ENCODE results near the gene TTN.
"Not testable (repeated sequence)": the region's sequence is repeated elsewhere in the genome, so short reads cannot be mapped to it uniquely, and the experiment has no call there.

Gene TTN

DNA sequence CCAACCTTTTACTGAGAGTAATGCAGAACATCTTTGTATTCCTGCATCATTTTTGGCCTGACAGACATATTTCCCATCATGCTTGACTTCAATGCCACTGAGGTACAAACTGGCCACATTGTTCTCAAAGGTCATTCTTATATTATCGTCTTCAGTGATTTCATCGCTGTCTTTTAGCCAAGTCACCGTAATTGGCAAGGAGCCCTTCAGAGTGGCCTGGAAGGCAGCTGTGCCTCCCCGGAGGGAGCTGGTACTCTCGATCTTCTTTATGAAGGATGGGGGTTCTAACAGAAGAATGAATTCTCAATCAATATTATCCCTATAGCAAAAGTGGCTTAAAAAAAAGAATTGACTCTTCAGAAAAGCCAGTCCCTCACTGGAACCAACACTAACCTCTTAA lies 75.9 kb downstream of the TTN start:
- no peak for DNase-seq

DNA sequence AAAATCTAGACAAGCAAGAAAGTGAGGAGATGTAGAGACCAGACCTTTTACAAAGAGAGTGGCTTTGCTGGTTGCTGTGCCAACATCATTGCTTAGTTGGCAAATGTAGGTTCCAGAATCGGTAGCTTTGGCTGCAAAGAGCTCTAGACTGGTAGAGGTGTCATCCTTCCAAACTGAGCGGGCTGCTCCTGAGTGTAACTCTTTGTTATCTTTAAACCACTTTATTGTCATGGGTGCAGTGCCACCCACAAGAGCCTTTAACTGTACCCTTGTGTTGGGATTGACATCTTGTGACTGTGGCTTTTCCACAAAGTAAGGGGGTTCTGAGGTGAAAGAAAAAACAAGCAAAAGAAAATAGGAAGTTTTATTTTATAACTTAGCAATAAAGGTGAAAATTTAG lies 77.2 kb downstream of the TTN start:
- DNase-seq = no peak

DNA sequence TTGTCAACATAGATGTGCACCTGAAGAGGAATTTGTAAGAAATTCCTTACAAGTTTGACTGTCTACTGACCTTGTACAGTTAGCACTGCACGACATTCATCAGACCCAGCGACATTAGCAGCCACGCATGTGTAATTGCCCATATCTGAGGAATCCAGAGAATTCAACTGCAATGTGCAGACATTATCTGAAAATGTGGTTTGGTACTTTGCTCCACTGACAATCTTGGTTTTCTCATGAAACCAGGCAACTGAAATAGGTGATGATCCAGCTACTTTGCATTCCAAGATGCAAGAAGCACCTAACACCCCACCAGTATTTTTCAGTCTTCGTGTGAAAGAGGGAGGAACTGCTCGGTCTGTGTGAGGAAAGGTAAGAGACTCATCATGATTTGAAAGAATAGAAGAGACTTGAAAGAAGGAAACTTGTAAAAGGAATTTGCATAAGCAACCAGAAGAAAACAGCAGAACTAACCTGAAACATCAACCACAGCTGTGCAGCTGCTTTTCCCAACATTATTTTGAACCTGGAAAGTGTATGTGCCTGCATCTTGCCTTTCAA lies 83.4 kb downstream of the TTN start:
- DNase-seq = no peak

DNA sequence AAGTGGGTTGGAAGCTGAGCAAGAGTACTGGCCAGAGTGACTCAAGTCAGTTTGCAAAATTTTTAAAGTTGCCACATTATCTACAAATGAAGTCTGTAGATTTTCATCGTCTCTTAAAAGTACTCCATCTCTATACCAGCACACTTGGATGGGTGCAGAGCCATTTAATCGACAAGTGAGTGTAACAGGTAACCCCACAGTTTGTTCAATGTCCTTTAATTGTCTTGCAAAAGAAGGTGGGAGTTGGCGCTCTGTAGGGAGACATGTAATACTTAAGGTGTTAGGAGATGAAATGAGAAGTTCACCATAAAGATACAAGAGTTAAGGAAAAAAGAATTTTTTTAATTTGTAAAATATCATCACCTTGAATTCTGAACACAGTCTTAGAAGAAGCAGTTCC lies 84.9 kb downstream of the TTN start:
- no peak for DNase-seq

DNA sequence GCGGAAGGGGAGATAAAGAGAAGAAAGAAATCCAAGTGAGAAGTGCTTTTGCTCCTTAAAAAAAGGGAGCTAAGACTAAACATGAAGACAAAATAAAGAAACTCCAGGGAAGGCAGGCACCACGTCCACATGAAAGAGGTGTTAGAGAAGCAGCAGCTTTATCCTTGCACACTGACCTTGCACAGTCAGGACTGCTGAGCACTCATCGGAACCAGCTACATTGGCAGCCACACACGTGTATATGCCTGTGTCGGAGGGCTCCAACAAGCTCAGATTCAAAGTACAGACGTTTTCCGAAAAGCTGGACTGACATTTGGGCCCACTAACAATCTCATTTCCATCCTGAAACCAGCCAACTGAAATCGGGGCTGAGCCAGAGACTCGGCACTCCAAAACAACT lies 88.2 kb downstream of the TTN start:
- no peak for DNase-seq

DNA sequence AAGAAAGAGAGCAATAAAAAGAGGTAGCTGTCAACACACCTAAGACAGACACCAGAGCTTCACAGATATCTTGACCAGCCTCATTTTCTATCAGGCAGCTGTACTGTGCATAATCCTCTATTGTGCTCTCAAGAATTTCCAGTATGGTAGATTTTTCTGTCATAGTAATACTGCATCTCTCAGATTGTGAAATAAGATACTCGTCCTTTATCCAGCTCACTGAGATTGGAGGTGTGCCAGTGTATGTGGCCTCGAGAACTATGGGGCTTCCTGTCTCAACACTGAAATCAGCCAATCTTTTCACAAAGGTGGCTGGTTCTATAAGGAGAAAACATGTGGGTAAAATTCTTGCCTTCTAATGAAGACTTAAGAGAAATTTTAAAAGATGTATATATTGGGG lies 88.9 kb downstream of the TTN start:
- no peak for DNase-seq

DNA sequence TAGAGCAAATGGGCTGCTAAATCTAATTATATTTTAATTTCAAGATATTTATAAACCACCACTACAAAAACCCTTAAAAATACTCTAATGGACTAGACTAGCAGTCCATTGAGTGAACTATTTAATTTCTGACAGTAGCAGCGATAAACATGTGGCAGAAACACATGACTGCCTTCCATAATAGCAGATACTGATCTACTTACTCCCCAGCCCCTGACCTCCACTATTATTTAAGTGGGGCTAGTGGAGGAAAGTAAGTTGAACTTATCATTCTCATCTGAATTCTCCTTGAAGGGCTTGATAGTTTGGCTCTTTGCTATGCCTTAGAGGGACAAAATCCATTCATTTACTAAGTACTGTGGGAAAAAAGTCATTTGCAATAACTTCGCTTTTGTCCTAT lies 90.8 kb downstream of the TTN start:
- no peak for DNase-seq

DNA sequence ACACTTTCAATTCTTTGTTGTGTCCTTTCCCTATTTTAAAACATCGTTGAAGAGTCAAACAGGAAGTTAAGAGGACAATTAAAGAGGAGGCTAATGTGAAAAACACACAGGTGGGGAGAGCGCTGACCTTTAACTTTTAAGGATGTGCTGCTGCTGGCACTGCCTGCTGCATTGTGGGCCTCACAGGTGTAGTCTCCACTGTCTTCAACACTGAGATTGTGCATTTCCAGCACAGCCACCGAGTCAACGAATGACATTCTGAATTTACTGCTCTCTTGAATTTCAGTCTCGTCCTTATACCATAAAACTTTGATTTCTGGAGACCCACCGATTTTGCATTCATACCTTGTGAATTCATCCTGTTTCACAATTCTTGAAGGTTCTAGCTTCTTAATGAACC lies 91.9 kb downstream of the TTN start:
- no peak for DNase-seq

DNA sequence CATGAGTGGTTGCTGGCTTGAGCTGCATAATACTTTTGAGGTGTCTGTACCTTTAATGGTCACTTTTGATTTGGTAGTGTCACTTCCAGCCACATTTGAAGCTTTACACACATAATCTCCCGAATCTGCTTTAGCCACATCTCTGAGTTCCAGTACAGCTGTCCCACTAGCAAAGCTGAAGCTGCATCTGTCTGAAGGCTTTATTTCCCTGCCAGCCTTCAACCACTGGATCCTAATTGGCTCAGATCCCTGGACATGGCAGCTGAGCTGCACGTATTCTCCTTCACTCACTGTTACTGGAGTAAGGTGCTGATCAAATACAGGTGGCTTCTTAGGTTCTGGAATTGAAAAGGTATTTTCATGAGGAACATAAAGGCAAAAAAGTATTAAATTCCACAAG lies 99.7 kb downstream of the TTN start:
- no peak for DNase-seq

DNA sequence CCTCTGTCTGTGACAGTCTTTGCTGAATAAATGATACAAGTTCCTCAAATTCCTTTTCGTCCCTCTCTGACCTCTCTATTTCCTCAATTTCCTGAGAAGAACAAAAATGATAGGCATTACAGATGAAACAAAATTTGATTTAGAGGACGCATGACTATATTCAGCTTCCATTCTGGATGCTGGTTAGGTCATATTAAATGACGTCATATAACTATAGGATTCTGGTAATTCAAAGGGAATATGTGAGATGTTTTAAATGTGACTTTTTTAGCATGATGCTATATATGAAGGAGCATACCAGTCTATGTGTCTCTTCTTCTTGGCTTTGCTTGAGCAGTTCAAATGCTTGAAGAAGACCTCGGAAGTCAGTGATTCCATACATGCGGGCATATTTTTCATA lies 102.3 kb downstream of the TTN start:
- DNase-seq = no peak

DNA sequence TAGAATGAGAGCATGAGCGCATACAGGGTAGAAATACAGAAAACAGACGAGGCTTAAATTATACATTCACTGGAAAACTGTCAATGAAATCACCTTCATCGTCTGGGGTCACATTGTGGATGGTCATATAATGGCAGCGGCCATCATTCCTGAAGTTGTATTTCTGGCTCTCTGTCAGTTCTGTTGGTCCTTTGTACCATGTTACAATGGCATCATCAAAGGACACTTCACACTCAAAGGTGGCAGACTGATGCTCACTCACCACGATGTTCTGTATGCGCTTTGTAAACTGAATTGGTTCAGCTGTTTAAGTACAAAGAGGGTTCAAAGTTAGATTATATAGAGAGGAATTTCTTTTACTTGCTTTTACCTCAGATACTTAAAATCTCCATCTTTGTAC lies 104.9 kb downstream of the TTN start:
- no peak for DNase-seq

DNA sequence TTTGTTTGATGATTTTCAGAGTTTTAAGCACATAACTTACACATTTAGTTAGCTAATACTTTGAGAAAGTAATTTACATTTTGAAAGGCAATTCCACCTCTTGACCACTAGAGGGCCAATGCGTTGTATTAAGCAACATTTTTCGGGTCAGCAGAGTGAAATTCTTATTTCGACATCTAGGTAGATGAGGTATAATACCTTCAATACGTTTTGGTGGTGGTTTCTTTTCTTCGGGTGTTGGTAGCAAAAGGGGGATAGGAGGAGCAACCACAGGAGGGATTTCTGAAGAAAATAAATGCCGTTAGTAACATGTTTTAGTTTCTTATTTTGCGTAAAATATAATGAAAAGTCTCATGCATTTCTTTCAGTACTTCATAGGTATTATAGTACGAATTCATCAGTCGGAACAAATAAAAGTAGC lies 106.3 kb downstream of the TTN start:
- no peak for DNase-seq

DNA sequence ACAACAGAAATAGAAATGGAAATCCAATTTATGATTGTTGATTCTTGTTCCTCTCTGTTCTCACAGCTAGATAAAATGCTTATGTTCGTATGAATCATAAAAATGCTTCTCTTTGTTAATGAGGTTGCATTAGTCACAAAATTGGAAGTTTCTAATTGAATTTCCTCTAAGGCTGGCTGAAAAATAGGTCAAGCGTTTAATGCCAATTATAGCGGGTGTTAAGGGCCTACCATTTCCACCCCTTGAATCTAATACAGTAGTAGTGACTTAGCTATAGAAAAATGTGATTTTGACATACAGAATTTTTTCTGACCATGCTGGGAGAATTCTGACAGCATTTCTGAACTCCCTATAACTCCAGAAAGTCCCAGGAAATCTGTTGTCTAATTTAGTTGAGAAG lies 107.1 kb downstream of the TTN start:
- DNase-seq = no peak

DNA sequence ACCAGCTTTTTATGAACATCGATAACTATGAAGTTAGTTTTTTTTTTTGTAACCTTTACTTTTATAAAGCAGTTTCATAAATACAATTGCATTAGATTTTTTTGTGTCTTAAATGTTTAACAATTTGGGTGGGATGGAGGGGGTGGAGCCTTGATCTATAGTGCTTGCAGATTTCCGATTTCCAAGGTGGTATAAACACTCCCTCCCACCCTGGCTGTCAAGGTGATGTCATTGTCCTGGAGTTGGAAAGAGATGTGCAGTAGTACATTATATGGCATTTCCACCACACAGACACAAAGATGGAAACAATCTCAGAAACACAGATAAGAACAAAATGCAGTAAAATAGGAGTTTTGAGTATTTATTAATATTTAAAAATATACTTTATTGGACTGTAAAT lies 114.4 kb downstream of the TTN start:
- DNase-seq = no peak

DNA sequence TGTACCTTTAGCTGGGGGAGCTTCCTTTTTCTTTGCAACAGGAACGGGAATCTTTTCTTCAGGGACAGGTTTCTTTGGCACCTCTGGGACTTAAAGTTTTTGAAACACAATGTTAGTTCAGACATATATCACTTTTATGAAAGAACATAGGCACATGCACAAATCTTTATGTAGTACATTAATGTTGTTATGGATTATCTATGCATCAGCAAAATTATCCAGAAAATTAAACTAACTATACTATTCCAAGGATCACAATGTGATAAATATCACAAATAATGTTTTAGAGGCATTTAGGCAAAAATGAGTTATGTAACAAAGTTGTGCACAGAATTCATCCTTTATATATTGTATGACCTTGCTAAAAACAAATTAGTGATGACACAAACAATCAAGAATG lies 117.4 kb downstream of the TTN start:
- DNase-seq = no peak

DNA sequence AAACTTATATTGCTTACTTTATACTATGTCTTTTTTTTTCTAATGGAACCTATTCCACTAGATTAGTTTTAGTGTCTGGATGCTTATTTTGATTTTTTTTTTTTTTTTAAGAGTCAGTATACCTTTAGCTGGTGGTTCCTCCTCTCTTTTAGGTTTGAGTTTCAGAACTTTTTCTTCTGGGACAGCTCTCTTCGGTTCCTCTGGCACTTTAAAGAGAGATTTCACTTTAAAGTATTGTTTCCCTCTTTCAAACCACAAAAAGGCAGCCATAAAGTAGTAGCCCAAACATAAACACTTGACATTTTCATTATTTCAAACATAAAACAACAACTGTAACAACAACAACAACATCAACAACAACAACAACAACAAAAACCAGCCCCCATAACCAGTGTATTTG lies 123.3 kb downstream of the TTN start:
- DNase-seq = no peak

DNA sequence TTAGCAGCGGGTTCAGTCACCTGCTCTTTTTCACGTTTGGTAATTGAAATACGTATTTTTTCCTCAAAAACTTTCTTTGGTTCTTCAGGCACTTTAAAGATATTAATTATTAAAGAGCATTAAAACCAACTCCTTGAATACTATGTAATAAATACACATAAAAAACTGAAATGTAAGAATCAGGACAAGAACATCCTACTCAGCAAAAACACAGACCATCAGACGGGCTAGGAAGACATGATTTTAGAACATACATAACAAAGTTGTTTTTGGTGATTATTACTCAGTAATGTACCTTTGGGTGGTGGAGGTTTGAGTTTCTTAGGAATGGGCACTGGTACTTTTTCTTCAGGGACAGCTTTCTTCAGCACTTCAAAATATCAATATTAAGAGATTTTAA lies 126.1 kb downstream of the TTN start:
- DNase-seq = no peak

DNA sequence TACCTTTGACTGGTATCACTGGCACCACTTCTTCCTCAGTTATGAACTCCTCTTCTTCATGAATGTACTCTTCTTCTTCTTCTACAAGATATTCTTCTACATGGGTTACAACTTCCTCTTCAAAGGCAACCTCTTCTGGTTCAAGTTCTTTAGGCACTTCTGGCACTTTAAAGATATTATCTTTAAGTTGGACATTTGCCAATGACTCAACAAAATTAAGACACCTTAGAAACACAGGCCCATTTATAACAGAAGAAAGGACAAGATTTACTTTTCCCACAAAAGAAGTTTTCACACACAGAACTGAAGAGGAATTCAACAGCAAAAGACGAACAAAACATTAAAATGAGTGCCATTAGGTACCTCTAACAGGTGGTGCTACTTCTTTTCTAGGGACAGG lies 127.3 kb downstream of the TTN start:
- DNase-seq = no peak

DNA sequence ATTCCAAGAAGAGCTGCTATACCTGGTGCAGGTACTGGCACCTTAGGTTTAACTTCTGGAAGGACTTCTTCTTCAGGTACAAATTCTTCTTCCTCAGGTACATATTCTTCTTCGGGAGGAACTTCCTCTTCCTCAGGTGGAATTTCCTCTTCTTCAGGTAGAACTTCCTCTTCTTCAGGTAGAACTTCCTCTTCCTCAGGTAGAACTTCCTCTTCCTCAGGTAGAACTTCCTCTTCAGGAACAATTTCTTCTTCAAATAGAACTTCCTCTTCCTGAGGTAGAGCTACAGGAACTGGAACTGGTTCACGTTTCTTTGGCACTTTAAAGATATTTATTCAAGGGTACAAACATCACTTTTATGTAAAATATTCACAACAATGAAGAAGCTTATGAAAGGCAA lies 129.6 kb downstream of the TTN start:
- no peak for DNase-seq

DNA sequence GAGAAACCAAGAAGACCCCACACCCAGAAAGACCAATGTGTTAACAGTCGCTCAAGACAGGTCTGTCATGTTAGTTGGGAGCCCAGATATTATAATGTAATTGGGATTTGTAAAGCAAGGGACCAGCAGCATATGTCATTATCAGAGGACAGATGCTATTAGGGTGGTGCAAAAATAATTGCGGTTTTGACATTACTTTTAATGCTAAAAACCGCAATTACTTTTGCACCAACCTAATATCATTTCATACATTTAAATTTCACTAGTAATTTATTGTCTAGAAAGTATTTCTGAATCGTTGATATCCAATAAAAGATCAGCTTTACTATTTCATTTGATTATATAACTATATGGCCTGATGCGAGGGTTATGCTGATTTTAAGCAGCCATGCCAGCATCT lies 131.2 kb downstream of the TTN start:
- no peak for DNase-seq

DNA sequence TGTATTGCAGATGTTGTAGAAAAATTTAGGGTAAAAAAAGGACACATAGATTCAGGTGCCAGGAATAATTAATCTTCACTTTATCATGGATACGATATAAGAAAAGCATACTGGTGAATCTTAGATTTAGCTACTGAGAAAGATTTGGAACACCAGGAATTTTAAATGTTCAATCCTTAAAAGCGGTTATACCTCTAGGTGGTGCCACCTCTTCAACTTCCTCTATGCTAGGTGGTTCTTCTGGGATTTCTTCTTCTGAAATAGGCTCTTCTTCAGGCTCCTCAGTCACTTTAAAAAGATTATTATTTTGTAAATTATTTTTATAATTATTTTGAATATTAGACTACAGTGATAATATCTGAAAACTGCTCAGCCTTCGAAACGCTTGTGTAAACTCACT lies 133.1 kb downstream of the TTN start:
- DNase-seq = no peak

DNA sequence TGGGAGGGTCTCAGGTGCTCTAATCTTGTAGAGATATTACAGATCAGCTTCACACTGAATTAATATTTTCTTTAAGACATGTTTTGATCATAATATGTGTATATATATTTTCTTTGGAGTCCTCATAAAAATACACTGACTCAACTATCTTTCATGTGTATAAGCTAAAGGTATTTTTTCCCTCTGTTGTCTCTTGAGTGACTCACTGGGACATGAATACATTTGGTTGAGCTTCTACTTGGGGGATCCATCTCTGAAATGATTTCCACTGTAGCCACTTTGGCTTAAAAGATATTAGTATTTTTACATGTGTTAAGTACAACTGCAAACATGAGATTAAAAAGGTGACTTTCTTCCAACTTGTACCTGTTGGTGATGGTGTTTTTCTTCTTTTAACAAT lies 140.8 kb downstream of the TTN start:
- no peak for DNase-seq

DNA sequence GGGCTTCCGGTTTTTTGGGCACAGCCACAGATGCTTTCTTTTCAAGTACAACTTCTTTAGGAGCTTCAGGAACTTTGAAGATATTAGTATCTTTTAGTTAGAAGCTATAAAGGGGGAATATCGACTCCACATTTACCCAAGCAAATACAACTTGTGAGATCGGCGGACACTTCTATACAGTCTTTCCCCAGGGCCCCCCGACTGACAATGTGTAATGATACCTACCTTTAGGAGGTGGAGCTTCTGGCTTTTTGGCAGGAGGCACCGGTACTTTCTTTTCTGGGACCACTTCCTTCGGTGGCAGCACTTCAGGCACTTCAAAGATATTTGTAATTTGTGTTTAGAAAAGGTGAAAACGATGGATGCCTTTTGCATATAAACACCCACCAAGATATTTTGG lies 148.7 kb downstream of the TTN start:
- not testable (repeated sequence) for DNase-seq

DNA sequence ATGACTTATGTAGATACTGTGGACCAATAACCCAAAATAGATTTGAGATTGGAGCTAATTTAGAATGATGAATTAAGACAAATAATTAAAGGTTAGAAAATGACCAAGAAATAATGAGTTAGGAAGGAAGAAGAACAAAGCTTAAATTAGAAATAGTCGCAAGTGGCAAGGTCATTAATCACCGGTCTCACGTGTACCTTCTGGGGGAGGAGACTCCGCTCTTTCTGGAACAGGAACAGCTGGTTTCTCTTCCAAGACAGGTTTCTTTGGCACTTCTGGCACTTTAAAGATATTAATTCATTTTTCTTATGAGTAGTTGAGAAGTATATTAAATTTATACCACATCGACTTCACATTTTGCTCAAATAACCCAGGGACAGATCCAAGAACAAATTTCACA lies 156.7 kb downstream of the TTN start:
- no peak for DNase-seq

DNA sequence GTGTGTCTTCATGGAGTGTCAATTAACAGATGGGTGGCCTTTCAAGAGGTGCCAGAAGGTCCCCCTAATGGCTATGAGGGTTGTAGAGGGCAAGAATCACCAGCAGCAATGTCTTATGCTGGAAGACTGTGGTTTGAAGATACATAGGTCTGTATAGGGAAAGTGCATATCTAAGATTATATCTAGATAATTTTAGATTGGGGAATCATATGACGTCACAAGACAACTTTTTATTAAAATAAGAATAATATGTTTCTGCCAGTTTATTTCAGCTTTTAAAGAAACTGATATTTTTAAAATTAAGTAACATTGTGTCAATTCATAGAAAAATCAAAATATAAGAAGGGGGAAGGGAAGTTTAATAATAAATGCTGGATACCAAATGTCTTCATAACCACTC lies 162.3 kb downstream of the TTN start:
- no peak for DNase-seq

DNA sequence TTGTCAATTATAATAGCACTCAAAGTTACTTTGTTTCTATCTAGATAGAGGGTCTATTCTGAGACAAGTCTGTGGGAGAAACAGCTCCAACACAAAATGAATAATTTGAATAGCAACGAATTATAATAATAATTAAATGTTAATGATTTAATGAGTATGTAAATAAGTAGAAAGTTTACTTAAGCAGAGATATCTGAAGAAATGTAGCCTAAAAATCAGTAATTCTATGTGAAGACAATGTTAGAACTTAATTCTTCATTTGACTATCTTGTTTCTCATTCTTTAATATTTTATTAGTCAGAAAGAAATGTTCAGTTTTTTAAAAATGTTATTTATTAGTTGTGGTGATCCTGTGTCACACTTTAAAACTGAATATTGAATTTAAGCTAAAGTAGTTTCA lies 165.7 kb downstream of the TTN start:
- DNase-seq = no peak
